Measurements from ENCODE around the gene SYNGR2.

- TF ChIP-seq EZH2 (IDR thresholded peaks at IDR 0.05; ENCODE audit: low read depth, unreplicated experiment), result no peak
- TF ChIP-seq CTCF (conservative IDR thresholded peaks at IDR 0.05; ENCODE audit: low read depth in 2 of 2), result no peak
- no peak for TF ChIP-seq ETS1 (IDR thresholded peaks at IDR 0.05)
- no peak for TF ChIP-seq ZNF331 (CRISPR knock-in tag; IDR thresholded peaks at IDR 0.05; ENCODE audit: low read depth)
- TF ChIP-seq JUNB (IDR thresholded peaks at IDR 0.05; ENCODE audit: unreplicated experiment), result no peak
- TF ChIP-seq REST (IDR thresholded peaks at IDR 0.05; ENCODE audit: unreplicated experiment), result no peak
- TF ChIP-seq POLR2AphosphoS5 (IDR thresholded peaks at IDR 0.05; ENCODE audit: low read depth), result no peak
- no peak for TF ChIP-seq STAT1 (IDR thresholded peaks at IDR 0.05; ENCODE audit: unreplicated experiment)
- TF ChIP-seq EZH2phosphoT487 (IDR thresholded peaks at IDR 0.05; ENCODE audit: unreplicated experiment), result no peak
- TF ChIP-seq NANOG (IDR thresholded peaks at IDR 0.05; ENCODE audit: borderline replicate concordance), result no peak
Observed at GRCh38 chr17:78146471-78146869, 21.9 kb upstream of the SYNGR2 start.
